PC-9 (cell line): ENCODE results near the gene TIMM8A.

Experiments used
- EZH2 ChIP-seq: fragments of 200-600 bp; sonication (generic); IDR thresholded peaks from 2 replicates; pipeline ENCODE4 v1.8.0; 2017; ENCODE audit warnings: antibody characterized with exemption, low read depth
- TF ChIP-seq, protein P1 (sequence below): fragments of 200-600 bp; sonication (generic); conservative IDR thresholded peaks from 2 replicates; pipeline ENCODE4 v1.6.1; 2017; ENCODE audit warnings: mixed run types, antibody characterized with exemption, mild to moderate bottlenecking, moderate library complexity

- TF ChIP-seq, protein P1, sequence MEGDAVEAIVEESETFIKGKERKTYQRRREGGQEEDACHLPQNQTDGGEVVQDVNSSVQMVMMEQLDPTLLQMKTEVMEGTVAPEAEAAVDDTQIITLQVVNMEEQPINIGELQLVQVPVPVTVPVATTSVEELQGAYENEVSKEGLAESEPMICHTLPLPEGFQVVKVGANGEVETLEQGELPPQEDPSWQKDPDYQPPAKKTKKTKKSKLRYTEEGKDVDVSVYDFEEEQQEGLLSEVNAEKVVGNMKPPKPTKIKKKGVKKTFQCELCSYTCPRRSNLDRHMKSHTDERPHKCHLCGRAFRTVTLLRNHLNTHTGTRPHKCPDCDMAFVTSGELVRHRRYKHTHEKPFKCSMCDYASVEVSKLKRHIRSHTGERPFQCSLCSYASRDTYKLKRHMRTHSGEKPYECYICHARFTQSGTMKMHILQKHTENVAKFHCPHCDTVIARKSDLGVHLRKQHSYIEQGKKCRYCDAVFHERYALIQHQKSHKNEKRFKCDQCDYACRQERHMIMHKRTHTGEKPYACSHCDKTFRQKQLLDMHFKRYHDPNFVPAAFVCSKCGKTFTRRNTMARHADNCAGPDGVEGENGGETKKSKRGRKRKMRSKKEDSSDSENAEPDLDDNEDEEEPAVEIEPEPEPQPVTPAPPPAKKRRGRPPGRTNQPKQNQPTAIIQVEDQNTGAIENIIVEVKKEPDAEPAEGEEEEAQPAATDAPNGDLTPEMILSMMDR = no peak
- no peak for TF ChIP-seq EZH2
These were observed 47.2 kb upstream of the TIMM8A start for GRCh38 chrX:101395789-101396188.
